ENCODE data around the gene TF.
"Not testable (repeated sequence)": the region's sequence is repeated elsewhere in the genome, so short reads cannot be mapped to it uniquely, and the experiment has no call there.

TF gene

GRCh38 chr3:133722935-133723334 is 23.3 kb upstream of the TF start:
- TF ChIP-seq CTCF (IDR thresholded peaks at IDR 0.05; ENCODE audit: insufficient read depth, low read depth, low read length, missing control alignments): no peak
- no peak overlapping the region for H3K4me3 ChIP-seq (ENCODE audit: low read length)
- no peak for DNase-seq (ENCODE audit: low read depth)

- TF ChIP-seq CTCF (IDR thresholded peaks at IDR 0.05; ENCODE audit: insufficient read depth, low read depth, low read length, missing control alignments): no peak
- no peak for DNase-seq (ENCODE audit: low read depth)
- H3K4me3 ChIP-seq (ENCODE audit: low read length): no peak overlapping the region
Measured at GRCh38 chr3:133730993-133731392, 15.2 kb upstream of the TF start.

GRCh38 chr3:133732231-133732630 is 14.0 kb upstream of the TF start:
- not testable (repeated sequence) for DNase-seq (ENCODE audit: low read depth); H3K4me3 ChIP-seq (ENCODE audit: low read length)

- no peak for DNase-seq (ENCODE audit: low read depth)
- no peak for TF ChIP-seq CTCF (IDR thresholded peaks at IDR 0.05; ENCODE audit: insufficient read depth, low read depth, low read length, missing control alignments)
- no peak overlapping the region for H3K4me3 ChIP-seq (ENCODE audit: low read length)
Measured at GRCh38 chr3:133733226-133733625, 13.0 kb upstream of the TF start.

- no peak for TF ChIP-seq CTCF (IDR thresholded peaks at IDR 0.05; ENCODE audit: insufficient read depth, low read depth, low read length, missing control alignments)
- no peak for DNase-seq (ENCODE audit: low read depth)
- H3K4me3 ChIP-seq (ENCODE audit: low read length): no peak overlapping the region
Measured at GRCh38 chr3:133734305-133734704, 11.9 kb upstream of the TF start.

- no peak for TF ChIP-seq CTCF (IDR thresholded peaks at IDR 0.05; ENCODE audit: insufficient read depth, low read depth, low read length, missing control alignments)
- DNase-seq (ENCODE audit: low read depth): no peak
- no peak overlapping the region for H3K4me3 ChIP-seq (ENCODE audit: low read length)
Measured at GRCh38 chr3:133742351-133743091, 3.7 kb upstream of the TF start.

GRCh38 chr3:133744241-133744640 is 2.0 kb upstream of the TF start:
- no peak for DNase-seq (ENCODE audit: low read depth)

More at GRCh38 chr3:133744241-133744640, 2.0 kb upstream of the TF start:
- no peak overlapping the region for H3K4me3 ChIP-seq (ENCODE audit: low read length)
- TF ChIP-seq CTCF (IDR thresholded peaks at IDR 0.05; ENCODE audit: insufficient read depth, low read depth, low read length, missing control alignments): no peak

Data from epithelial cell of esophagus (primary cell).